HCT116 (cell line): Measurements from ENCODE around the gene SHC1. TPM values are rescaled to one million over a fixed set of nuclear protein-coding genes. Genes with fewer than 3 reads are reported as not detected.

Experiments used
- ATAC-seq: fragments of 200-7000 bp; cut with Tn5 transposase; 2 replicates; pipeline ENCODE4 v1.9.1; 2020; ENCODE audit warnings: mild to moderate bottlenecking, moderate library complexity
- BruUV-seq: library from RNA; stranded (reverse); fragments of 400-500 nt; replicated peaks from 2 replicates; lab custom pipeline; 2021; lab: Mats Ljungman, UMichigan
- CTCF ChIA-PET: fragments of 300-600 bp; sonication (Branson Sonifier 250); formaldehyde crosslinking; loops from one replicate; lab custom pipeline; 2021; ENCODE audit warnings: antibody characterized with exemption; lab: Charles Lee
- POLR2A ChIA-PET: fragments of 300-600, 350-600 bp; sonication (Branson Sonifier 250); formaldehyde crosslinking; loops from one replicate; lab custom pipeline; 2021; ENCODE audit warnings: antibody characterized with exemption; lab: Charles Lee
- RAD21 ChIA-PET, 2 experiments: fragments of 300-600 bp; sonication (Branson Sonifier 250); formaldehyde crosslinking; loops; one replicate each; lab custom pipeline; 2023; ENCODE audit warnings: low total read pairs in 2 of 2; ENCODE audit not compliant: uncharacterized antibody in 2 of 2, unreplicated experiment in 2 of 2, low non-redundant PET in 1 of 2; lab: Charles Lee
- DNase-seq: peaks from one replicate; pipeline ENCODE4 v3.0.0-alpha.2; 2010; ENCODE audit warnings: low read depth, low spot score
- H2AFZ ChIP-seq: fragments of 200-600 bp; shearing (Covaris generic), sonication (generic); 2 replicates; pipeline ENCODE4 v1.6.1; 2017; ENCODE audit warnings: low read depth, mixed run types, mixed read lengths, antibody characterized with exemption, low read length; ENCODE audit not compliant: poor library complexity, severe bottlenecking
- H3K27ac ChIP-seq: 2 replicates; pipeline ENCODE4 v1.5.1; 2012; ENCODE audit warnings: low read depth, low read length
- H3K27me3 ChIP-seq: fragments of 200-600 bp; sonication (generic); 2 replicates; pipeline ENCODE4 v1.6.1; 2016; ENCODE audit warnings: mixed run types, low read length, mixed read lengths; ENCODE audit not compliant: insufficient read depth
- H3K36me3 ChIP-seq, 2 experiments: fragments of 200-500 bp in 1 of 2; fragments of 200-600 bp in 1 of 2; sonication (Bioruptor generic) in 1 of 2; sonication (generic) in 1 of 2; 2 replicates each; pipeline versions ENCODE4 v1.5.1 to v1.6.1; 2014 to 2016; ENCODE audit warnings: low read length in 2 of 2, inconsistent platforms in 1 of 2, mixed read lengths in 1 of 2, mixed run types in 1 of 2; ENCODE audit not compliant: insufficient read depth in 2 of 2, control insufficient read depth in 1 of 2
- H3K4me1 ChIP-seq, 2 experiments: fragments of 200-600 bp in 1 of 2; sonication (generic) in 1 of 2; 2 replicates each; pipeline versions ENCODE4 v1.5.1 to v1.6.1; 2012 to 2017; ENCODE audit warnings: low read length in 2 of 2, inconsistent platforms in 1 of 2, mild to moderate bottlenecking in 1 of 2, mixed read lengths in 1 of 2, mixed run types in 1 of 2, moderate library complexity in 1 of 2; ENCODE audit not compliant: insufficient read depth in 2 of 2, control insufficient read depth in 1 of 2
- H3K4me2 ChIP-seq: fragments of 200-600 bp; sonication (generic); 2 replicates; pipeline ENCODE4 v1.6.1; 2017; ENCODE audit warnings: mixed run types, low read length, mixed read lengths
- H3K4me3 ChIP-seq, 2 experiments: fragments of 200-600 bp in 1 of 2; sonication (generic) in 1 of 2; replicated peaks in 1 of 2; 2 replicates each; pipeline ENCODE4 v1.5.1; 2011 to 2016; ENCODE audit warnings: low read length in 2 of 2, control low read depth in 1 of 2, low read depth in 1 of 2, mild to moderate bottlenecking in 1 of 2, mixed read lengths in 1 of 2, mixed run types in 1 of 2
- H3K79me2 ChIP-seq: fragments of 200-600 bp; sonication (generic); 2 replicates; pipeline ENCODE4 v1.6.1; 2017; ENCODE audit warnings: mild to moderate bottlenecking, mixed run types, low read length, moderate library complexity, mixed read lengths; ENCODE audit not compliant: insufficient read depth
- H3K9ac ChIP-seq: fragments of 200-600 bp; sonication (generic); 2 replicates; pipeline ENCODE4 v1.6.1; 2016; ENCODE audit warnings: low read length, mixed read lengths
- H3K9me2 ChIP-seq: fragments of 200-600 bp; sonication (generic), shearing (Covaris generic); 2 replicates; pipeline ENCODE4 v1.6.1; 2017; ENCODE audit warnings: mixed run types, mild to moderate bottlenecking, moderate library complexity; ENCODE audit not compliant: insufficient read depth
- H3K9me3 ChIP-seq, 2 experiments: fragments of 200-500 bp in 1 of 2; fragments of 200-600 bp in 1 of 2; sonication (Bioruptor generic) in 1 of 2; sonication (generic) in 1 of 2; 2 replicates each; pipeline ENCODE4 v1.6.1; 2014 to 2017; ENCODE audit warnings: low read length in 2 of 2, mixed read lengths in 2 of 2, inconsistent platforms in 1 of 2, low read depth in 1 of 2, mild to moderate bottlenecking in 1 of 2, mixed run types in 1 of 2, moderate library complexity in 1 of 2; ENCODE audit not compliant: control insufficient read depth in 1 of 2, insufficient read depth in 1 of 2
- H4K20me1 ChIP-seq: fragments of 200-600 bp; sonication (generic), shearing (Covaris generic); 2 replicates; pipeline ENCODE4 v1.6.1; 2017; ENCODE audit warnings: mixed run types, mild to moderate bottlenecking, moderate library complexity; ENCODE audit not compliant: insufficient read depth
- CBX3 ChIP-seq: IDR thresholded peaks from 2 replicates; pipeline ENCODE4 v1.6.1; 2012; ENCODE audit warnings: low read depth
- CTCF ChIP-seq, 3 experiments: fragments of 200-600 bp in 1 of 3; sonication (generic) in 1 of 3; IDR thresholded peaks in 2 of 3; conservative IDR thresholded peaks in 1 of 3; 2 replicates each; pipeline ENCODE4 v1.5.1; 2012 to 2017; ENCODE audit warnings: low read depth in 2 of 3, low read length in 2 of 3, antibody characterized with exemption in 1 of 3, borderline replicate concordance in 1 of 3, control low read depth in 1 of 3, mild to moderate bottlenecking in 1 of 3, mixed read lengths in 1 of 3, mixed run types in 1 of 3, moderate library complexity in 1 of 3; ENCODE audit not compliant: insufficient read depth in 1 of 3
- EGR1 ChIP-seq: IDR thresholded peaks from 2 replicates; pipeline ENCODE4 v1.6.1; 2012; ENCODE audit warnings: low read depth
- FOSL1 ChIP-seq: IDR thresholded peaks from 2 replicates; pipeline ENCODE4 v1.6.1; 2012; ENCODE audit warnings: low read depth
- JUND ChIP-seq: IDR thresholded peaks from 2 replicates; pipeline ENCODE4 v1.6.1; 2012
- MAX ChIP-seq: IDR thresholded peaks from 2 replicates; pipeline ENCODE4 v1.6.1; 2012
- RAD21 ChIP-seq: IDR thresholded peaks from 2 replicates; pipeline ENCODE4 v1.6.1; 2012; ENCODE audit warnings: low read depth, mild to moderate bottlenecking
- REST ChIP-seq: IDR thresholded peaks from 2 replicates; pipeline ENCODE4 v1.6.1; 2012; ENCODE audit warnings: low read depth
- SIN3A ChIP-seq: IDR thresholded peaks from 2 replicates; pipeline ENCODE4 v1.6.1; 2012; ENCODE audit warnings: low read depth
- SP1 ChIP-seq: IDR thresholded peaks from 2 replicates; pipeline ENCODE4 v1.6.1; 2012; ENCODE audit warnings: low read depth
- SRF ChIP-seq: IDR thresholded peaks from 2 replicates; pipeline ENCODE4 v1.6.1; 2012; ENCODE audit warnings: low read depth
- TCF7L2 ChIP-seq: IDR thresholded peaks from 2 replicates; pipeline ENCODE4 v1.7.0; 2011; ENCODE audit warnings: borderline replicate concordance, inconsistent platforms; ENCODE audit not compliant: insufficient read depth, insufficient read length; ENCODE audit errors: extremely low read depth
- ZFX ChIP-seq: fragments of 450-650 bp; IDR thresholded peaks from 2 replicates; pipeline ENCODE4 v1.6.1; 2017
- ZNF274 ChIP-seq: fragments of 200-500 bp; sonication (Bioruptor generic); IDR thresholded peaks from 2 replicates; pipeline ENCODE4 v1.6.1; 2014; ENCODE audit warnings: mild to moderate bottlenecking, low read depth, low read length, inconsistent platforms
- intact Hi-C: fragments of 100-400 bp; cut with micrococcal nuclease; formaldehyde crosslinking; loops from 2 replicates; pipeline ENCODE4 v1.10.0; 2022
- total RNA-seq: library from RNA; stranded (reverse); gene quantifications from one replicate; pipeline ENCODE4 v1.2.1, GENCODE V29; 2021; ENCODE audit not compliant: unreplicated experiment
- TF ChIP-seq, protein P1 (sequence below): IDR thresholded peaks from 2 replicates; pipeline ENCODE4 v1.6.1; 2012
- TF ChIP-seq, protein P2 (sequence below): IDR thresholded peaks from 2 replicates; pipeline ENCODE4 v1.6.1; 2011; ENCODE audit warnings: mild to moderate bottlenecking, low read length, moderate library complexity; ENCODE audit not compliant: insufficient replicate concordance; ENCODE audit errors: extremely low read depth

Gene SHC1
- total RNA-seq, 1 experiment from 2014 or later = 148 TPM

DNA sequence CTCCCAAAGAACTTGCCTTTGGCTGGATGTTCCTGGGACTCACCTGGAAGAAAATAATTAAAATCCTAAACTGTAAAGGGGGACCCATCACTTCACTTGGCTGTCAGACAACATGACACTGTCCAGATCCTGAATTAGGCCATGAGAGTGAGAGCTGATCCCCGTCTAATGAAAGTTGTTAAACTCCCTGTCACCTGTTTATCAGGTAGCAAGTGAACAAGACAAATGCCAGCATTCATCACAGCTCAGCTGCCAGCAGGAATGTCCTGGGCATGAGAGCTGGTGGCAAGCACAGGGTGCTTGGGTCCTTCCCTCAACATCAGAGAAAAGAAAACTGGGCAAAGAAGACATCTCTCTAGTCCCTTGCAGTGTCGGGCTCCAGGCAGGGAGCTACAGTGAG lies 57.8 kb downstream of the SHC1 start:
- H3K36me3 ChIP-seq = no peaks in the 10 kb centered on the region
- no peak overlapping the region for H3K9ac ChIP-seq
- ChIA-PET POLR2A (interaction anchor here (1.3 kb wide), 1 partner anchor 19 kb away, joined by 4 read pairs; no protein-coding TSS in a partner anchor), CTCF (interaction anchor here (0.6 to 1.0 kb wide), 3 partner anchors 10 to 31 kb away, joined by 3 read pairs; partner anchors contain the start of gene PMVK), RAD21 (no interaction called here)
- TF ChIP-seq, protein P1, sequence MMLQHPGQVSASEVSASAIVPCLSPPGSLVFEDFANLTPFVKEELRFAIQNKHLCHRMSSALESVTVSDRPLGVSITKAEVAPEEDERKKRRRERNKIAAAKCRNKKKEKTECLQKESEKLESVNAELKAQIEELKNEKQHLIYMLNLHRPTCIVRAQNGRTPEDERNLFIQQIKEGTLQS = no peak
- no peak for TF ChIP-seq SP1
- TF ChIP-seq TCF7L2 = no peak
- TF ChIP-seq SIN3A = no peak
- no peak for TF ChIP-seq FOSL1
- TF ChIP-seq, protein P2, sequence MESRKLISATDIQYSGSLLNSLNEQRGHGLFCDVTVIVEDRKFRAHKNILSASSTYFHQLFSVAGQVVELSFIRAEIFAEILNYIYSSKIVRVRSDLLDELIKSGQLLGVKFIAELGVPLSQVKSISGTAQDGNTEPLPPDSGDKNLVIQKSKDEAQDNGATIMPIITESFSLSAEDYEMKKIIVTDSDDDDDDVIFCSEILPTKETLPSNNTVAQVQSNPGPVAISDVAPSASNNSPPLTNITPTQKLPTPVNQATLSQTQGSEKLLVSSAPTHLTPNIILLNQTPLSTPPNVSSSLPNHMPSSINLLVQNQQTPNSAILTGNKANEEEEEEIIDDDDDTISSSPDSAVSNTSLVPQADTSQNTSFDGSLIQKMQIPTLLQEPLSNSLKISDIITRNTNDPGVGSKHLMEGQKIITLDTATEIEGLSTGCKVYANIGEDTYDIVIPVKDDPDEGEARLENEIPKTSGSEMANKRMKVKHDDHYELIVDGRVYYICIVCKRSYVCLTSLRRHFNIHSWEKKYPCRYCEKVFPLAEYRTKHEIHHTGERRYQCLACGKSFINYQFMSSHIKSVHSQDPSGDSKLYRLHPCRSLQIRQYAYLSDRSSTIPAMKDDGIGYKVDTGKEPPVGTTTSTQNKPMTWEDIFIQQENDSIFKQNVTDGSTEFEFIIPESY = no peak
- no peak for TF ChIP-seq JUND
- no peak for TF ChIP-seq REST
- TF ChIP-seq CBX3 = no peak
- TF ChIP-seq SRF = no peak
- TF ChIP-seq MAX = no peak
- no peak for TF ChIP-seq CTCF (IDR thresholded peaks at IDR 0.05 in 2 of 3, conservative IDR thresholded peaks at IDR 0.05 in 1 of 3; ENCODE audit: borderline replicate concordance in 1 of 3, insufficient read depth in 1 of 3, low read depth in 2 of 3, low read length in 2 of 3)
- TF ChIP-seq ZNF274 = no peak
- TF ChIP-seq RAD21 = no peak
- no peak for TF ChIP-seq EGR1
- TF ChIP-seq ZFX = no peak
- no peak overlapping the region for H3K27ac ChIP-seq
- H3K4me3 ChIP-seq = no peak overlapping the region
- H3K79me2 ChIP-seq = no peaks in the 10 kb centered on the region
- no peaks in the 10 kb centered on the region for H3K27me3 ChIP-seq
- DNase-seq (no peak), ATAC-seq (no peak)
- intact Hi-C loops = no loop called here
- H3K4me1 ChIP-seq = no peaks in the 10 kb centered on the region
- H4K20me1 ChIP-seq = no peaks in the 10 kb centered on the region
- no peak overlapping the region for H2AFZ ChIP-seq
- BruUV-seq = no TSS peak
- H3K9me2 ChIP-seq = no peaks in the 10 kb centered on the region
- peaks cover 0 to 10% of the 10 kb centered on the region in 2 experiments; a peak in 1 of 4 replicates for H3K9me3 ChIP-seq
- H3K4me2 ChIP-seq = no peak overlapping the region
